IMR-90 (cell line): ENCODE data around the gene ATP10A. TPM values are rescaled to one million over a fixed set of nuclear protein-coding genes. Genes with fewer than 3 reads are reported as not detected.

Source experiments
- ATAC-seq: fragments of 200-7000 bp; cut with Tn5 transposase; 2 replicates; pipeline ENCODE4 v1.9.1; 2020; ENCODE audit warnings: low read depth, mild to moderate bottlenecking, moderate library complexity
- BruUV-seq: library from RNA; stranded (reverse); fragments of 400-500 nt; replicated peaks from 2 replicates; lab custom pipeline; 2021; lab: Mats Ljungman, UMichigan
- CTCF ChIA-PET: fragments of 300-600 bp; formaldehyde crosslinking; extraction: SDS; loops from one replicate; lab custom pipeline; 2021; ENCODE audit warnings: antibody characterized with exemption; lab: Yijun Ruan, JAX
- POLR2A ChIA-PET: fragments of 300-600 bp; sonication (Branson Sonifier 250); formaldehyde crosslinking; loops from one replicate; lab custom pipeline; 2022; ENCODE audit warnings: antibody characterized with exemption; ENCODE audit not compliant: unreplicated experiment; lab: Charles Lee
- DNase-seq: peaks from one replicate; pipeline ENCODE4 v3.0.0; 2013
- H2AFZ ChIP-seq: replicated peaks from 2 replicates; pipeline ENCODE3; 2013; ENCODE audit warnings: low read length, mild to moderate bottlenecking; ENCODE audit not compliant: poor library complexity
- H2AK5ac ChIP-seq: 2 replicates; pipeline ENCODE4 v1.6.1; 2013; ENCODE audit warnings: low read depth, low read length, inconsistent platforms
- H2AK9ac ChIP-seq: replicated peaks from 2 replicates; pipeline ENCODE3; 2013; ENCODE audit warnings: mild to moderate bottlenecking, low read depth, low read length, moderate library complexity; ENCODE audit not compliant: poor library complexity
- H2BK120ac ChIP-seq: 2 replicates; pipeline ENCODE4 v1.6.1; 2013; ENCODE audit warnings: low read depth, low read length, inconsistent platforms
- H2BK15ac ChIP-seq: 3 replicates; pipeline ENCODE4 v1.6.1; 2013; ENCODE audit warnings: low read depth, low read length, inconsistent platforms
- H2BK20ac ChIP-seq: 2 replicates; pipeline ENCODE4 v1.6.1; 2013; ENCODE audit warnings: low read depth, mild to moderate bottlenecking, inconsistent platforms, low read length, moderate library complexity
- H2BK5ac ChIP-seq: 2 replicates; pipeline ENCODE4 v1.6.1; 2013; ENCODE audit warnings: mild to moderate bottlenecking, low read depth, low read length, inconsistent platforms; ENCODE audit not compliant: poor library complexity, severe bottlenecking
- H3K14ac ChIP-seq: replicated peaks from 2 replicates; pipeline ENCODE4 v1.6.1; 2013; ENCODE audit warnings: low read depth, low read length, inconsistent platforms
- H3K18ac ChIP-seq: 2 replicates; pipeline ENCODE4 v1.6.1; 2013; ENCODE audit warnings: low read depth, low read length, control low read depth
- H3K23ac ChIP-seq: 2 replicates; pipeline ENCODE4 v1.6.1; 2013; ENCODE audit warnings: low read depth, low read length, inconsistent platforms
- H3K27ac ChIP-seq: 2 replicates; pipeline ENCODE4 v1.5.1; 2013; ENCODE audit warnings: mild to moderate bottlenecking, control low read depth, low read length; ENCODE audit not compliant: insufficient read depth
- H3K27me3 ChIP-seq: 2 replicates; pipeline ENCODE4 v1.6.1; 2013; ENCODE audit warnings: low read length; ENCODE audit not compliant: control insufficient read depth, insufficient read depth
- H3K36me3 ChIP-seq: 2 replicates; pipeline ENCODE4 v1.6.1; 2013; ENCODE audit warnings: low read length, mixed read lengths; ENCODE audit not compliant: control insufficient read depth, insufficient read depth
- H3K4ac ChIP-seq: 2 replicates; pipeline ENCODE4 v1.6.1; 2013; ENCODE audit warnings: low read depth, low read length, inconsistent platforms
- H3K4me1 ChIP-seq: 2 replicates; pipeline ENCODE4 v1.6.1; 2013; ENCODE audit warnings: low read length, mixed read lengths; ENCODE audit not compliant: control insufficient read depth, insufficient read depth
- H3K4me2 ChIP-seq: 2 replicates; pipeline ENCODE4 v1.6.1; 2013; ENCODE audit warnings: low read depth, mild to moderate bottlenecking, control low read depth, low read length, moderate library complexity
- H3K4me3 ChIP-seq: 2 replicates; pipeline ENCODE4 v1.5.1; 2013; ENCODE audit warnings: low read depth, mild to moderate bottlenecking, control low read depth, low read length, moderate library complexity; ENCODE audit not compliant: insufficient read depth
- H3K56ac ChIP-seq: 2 replicates; pipeline ENCODE4 v1.6.1; 2013; ENCODE audit warnings: low read length, inconsistent platforms; ENCODE audit not compliant: insufficient read depth; ENCODE audit errors: extremely low read depth
- H3K79me1 ChIP-seq, 2 experiments: 2 replicates each; pipeline ENCODE4 v1.6.1; 2013; ENCODE audit warnings: low read length in 2 of 2, inconsistent platforms in 1 of 2, low read depth in 1 of 2
- H3K9ac ChIP-seq: 2 replicates; pipeline ENCODE4 v1.6.1; 2013; ENCODE audit warnings: low read depth, low read length, control low read depth
- H3K9me1 ChIP-seq: 2 replicates; pipeline ENCODE4 v1.6.1; 2013; ENCODE audit warnings: low read length, inconsistent platforms; ENCODE audit not compliant: insufficient read depth
- H3K9me3 ChIP-seq: 2 replicates; pipeline ENCODE4 v1.6.1; 2013; ENCODE audit warnings: low read length; ENCODE audit not compliant: control insufficient read depth, insufficient read depth
- H4K20me1 ChIP-seq: 2 replicates; pipeline ENCODE4 v1.6.1; 2013; ENCODE audit warnings: low read length, inconsistent platforms; ENCODE audit not compliant: insufficient read depth
- H4K5ac ChIP-seq: 2 replicates; pipeline ENCODE4 v1.6.1; 2013; ENCODE audit warnings: mild to moderate bottlenecking, low read depth, low read length, control low read depth
- H4K8ac ChIP-seq, 2 experiments: 2 replicates each; pipeline ENCODE4 v1.6.1; 2013; ENCODE audit warnings: low read depth in 2 of 2, low read length in 2 of 2, control low read depth in 1 of 2, inconsistent platforms in 1 of 2
- H4K91ac ChIP-seq: 2 replicates; pipeline ENCODE4 v1.6.1; 2013; ENCODE audit warnings: low read depth, low read length, inconsistent platforms; ENCODE audit not compliant: insufficient read depth
- BHLHE40 ChIP-seq: fragments of 150-350 bp; IDR thresholded peaks from 2 replicates; pipeline ENCODE4 v1.6.1; 2016; ENCODE audit warnings: mild to moderate bottlenecking, low read depth, low read length
- RAD21 ChIP-seq: IDR thresholded peaks from 2 replicates; pipeline ENCODE4 v1.6.1; 2012; ENCODE audit warnings: low read length, improper control_type of control experiment
- SMC3 ChIP-seq: fragments of 150-350 bp; IDR thresholded peaks from 2 replicates; pipeline ENCODE4 v1.6.1; 2016; ENCODE audit warnings: low read depth, mild to moderate bottlenecking, antibody characterized with exemption, low read length, moderate library complexity
- WGBS, 2 experiments: methylation state at CpG; one replicate each; pipeline versions ENCODE4 v1.1.5 to v1.1.7; 2013; ENCODE audit warnings: missing lambda C conversion rate in 2 of 2; ENCODE audit not compliant: insufficient read length in 1 of 2; ENCODE audit errors: extremely low coverage in 2 of 2; 5-methylcytosine and 5-hydroxymethylcytosine counted together
- dilution Hi-C: fragments of 300-500 bp; cut with HindIII; formaldehyde crosslinking; loops from one replicate; pipeline ENCODE4 v1.14.3; 2018; ENCODE audit warnings: low sequenced_read_pairs; ENCODE audit not compliant: unreplicated experiment
- in situ Hi-C: fragments of 300-500 bp; cut with MboI; formaldehyde crosslinking; loops from 3 replicates; pipeline ENCODE4 v1.14.3; 2019; ENCODE audit warnings: low sequenced_read_pairs, inconsistent platforms, mixed read lengths
- intact Hi-C: fragments of 100-400 bp; cut with micrococcal nuclease; formaldehyde crosslinking; loops from 2 replicates; pipeline ENCODE4 v1.10.0; 2022
- polyA plus RNA-seq, 3 experiments: library from polyadenylated mRNA; depleted of rRNA; stranded (reverse); fragments of >200 nt; gene quantifications; 2 replicates each; pipeline ENCODE4 v1.2.3, GENCODE V29; 2012; ENCODE audit warnings: low replicate concordance in 1 of 3
- total RNA-seq: library from RNA; depleted of rRNA; stranded (reverse); fragments of >200 nt; gene quantifications from 2 replicates; pipeline ENCODE4 v1.2.3, GENCODE V29; 2012
- TF ChIP-seq, protein P1 (sequence below): conservative IDR thresholded peaks from 2 replicates; pipeline ENCODE4 v1.5.1; 2012; ENCODE audit warnings: mild to moderate bottlenecking, low read depth, low read length, improper control_type of control experiment

ATP10A gene
- total and polyA plus RNA-seq, 2 of the 4 experiments (the other 2 are of a cell fraction), result 13.8 to 16.0 TPM

- Histone ChIP-seq H3K27ac (no peak overlapping the region), H3K4me1 (peaks cover 2% of the 10 kb centered on the region; the same call in 1 of the 2 replicates), H3K27me3 (no peaks in the 10 kb centered on the region), H2BK120ac (no peak overlapping the region), H3K56ac (no peak overlapping the region), H3K9me3 (no peaks in the 10 kb centered on the region), H3K18ac (no peak overlapping the region), H3K4me2 (no peak overlapping the region), H2BK20ac (no peak overlapping the region), H4K20me1 (no peaks in the 10 kb centered on the region), H2BK5ac (no peak overlapping the region), H3K9ac (no peak overlapping the region), H3K9me1 (peaks cover 9% of the 10 kb centered on the region), H3K79me1 (peaks cover 0 to 9% of the 10 kb centered on the region in 2 experiments; a peak in 3 of 4 replicates), H3K14ac (no peak overlapping the region), H2AFZ (peak overlapping the region; percentile 37), H3K36me3 (peaks cover 4% of the 10 kb centered on the region; the same call in 1 of the 2 replicates), H2AK5ac (no peak overlapping the region), H4K8ac (no peak overlapping the region), H4K5ac (no peak overlapping the region), H2AK9ac (peak overlapping the region; percentile 59), H4K91ac (no peak overlapping the region), H3K23ac (no peak overlapping the region), H3K4ac (no peak overlapping the region), H2BK15ac (no peak overlapping the region), H3K4me3 (no peak overlapping the region)
- TF ChIP-seq, protein P1, sequence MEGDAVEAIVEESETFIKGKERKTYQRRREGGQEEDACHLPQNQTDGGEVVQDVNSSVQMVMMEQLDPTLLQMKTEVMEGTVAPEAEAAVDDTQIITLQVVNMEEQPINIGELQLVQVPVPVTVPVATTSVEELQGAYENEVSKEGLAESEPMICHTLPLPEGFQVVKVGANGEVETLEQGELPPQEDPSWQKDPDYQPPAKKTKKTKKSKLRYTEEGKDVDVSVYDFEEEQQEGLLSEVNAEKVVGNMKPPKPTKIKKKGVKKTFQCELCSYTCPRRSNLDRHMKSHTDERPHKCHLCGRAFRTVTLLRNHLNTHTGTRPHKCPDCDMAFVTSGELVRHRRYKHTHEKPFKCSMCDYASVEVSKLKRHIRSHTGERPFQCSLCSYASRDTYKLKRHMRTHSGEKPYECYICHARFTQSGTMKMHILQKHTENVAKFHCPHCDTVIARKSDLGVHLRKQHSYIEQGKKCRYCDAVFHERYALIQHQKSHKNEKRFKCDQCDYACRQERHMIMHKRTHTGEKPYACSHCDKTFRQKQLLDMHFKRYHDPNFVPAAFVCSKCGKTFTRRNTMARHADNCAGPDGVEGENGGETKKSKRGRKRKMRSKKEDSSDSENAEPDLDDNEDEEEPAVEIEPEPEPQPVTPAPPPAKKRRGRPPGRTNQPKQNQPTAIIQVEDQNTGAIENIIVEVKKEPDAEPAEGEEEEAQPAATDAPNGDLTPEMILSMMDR, result peak; percentile 43; the same call in 1 of the 2 replicates
- TF ChIP-seq SMC3 (peak; percentile 46), RAD21 (peak; percentile 35; the same call in 1 of the 2 replicates), BHLHE40 (no peak)
- no TSS peak for BruUV-seq
- intact Hi-C loops (no loop called here), dilution Hi-C loops (no loop called here), in situ Hi-C loops (loop anchor here (25.0 kb wide), 1 partner anchor 552 kb away; no protein-coding TSS in a partner anchor)
- DNase-seq (no peak), ATAC-seq (peak; percentile 65)
- WGBS, 2 experiments, result 35% methylated on average over 3 of the region's 10 CpGs; no CpG with 5 or more reads in 1 of the 2 experiments
- POLR2A ChIA-PET, result no interaction called here
- CTCF ChIA-PET, result interaction anchor here (0.5 to 1.4 kb wide), 6 partner anchors 10 to 202 kb away, joined by 3 to 5 read pairs (median 3); no protein-coding TSS in a partner anchor
These were observed 152.9 kb downstream of the ATP10A start for GRCh38 chr15:25710184-25710583.
